Measurements from ENCODE around the gene SLC43A3. TPM values are rescaled to one million over a fixed set of nuclear protein-coding genes. Genes with fewer than 3 reads are reported as not detected.

Gene SLC43A3
- total and polyA plus RNA-seq, 7 donors, result 11.3 to 43.9 (median 25.2) TPM

- no peaks in the 10 kb centered on the region for H3K36me3 ChIP-seq
- peaks cover 34 to 68% (median 56%) of the 10 kb centered on the region in 3 donors for H3K27me3 ChIP-seq
- H3K9me3 ChIP-seq, result no peaks in the 10 kb centered on the region
- TF ChIP-seq POLR2A (IDR thresholded peaks at IDR 0.05), result no peak
- TF ChIP-seq POLR2AphosphoS5 (IDR thresholded peaks at IDR 0.05), result peak in 1 of 4 donors; percentile 8
- TF ChIP-seq EP300 (IDR thresholded peaks at IDR 0.05), result no peak
- intact Hi-C loops (cut with DNase I), result no loop called here
- no peak within 1 kb of the TSS for H3K27ac ChIP-seq
- no peak for DNase-seq
- H3K4me3 ChIP-seq, result peak within 1 kb of the TSS in 3 of 4 donors; percentile 23 to 45 (median 43)
- WGBS, 2 donors, result 1% methylated on average over 66 of the region's 66 CpGs
- peaks cover 0 to 45% (median 42%) of the 10 kb centered on the region in 4 donors for H3K4me1 ChIP-seq
These were observed 33.3 kb upstream of the SLC43A3 start, which contains the start of gene RTN4RL2 for GRCh38 chr11:57460022-57460757. RTN4RL2 (plus strand) TSS chr11:57460528; CDS start chr11:57460866, 338 bp downstream.

- intact Hi-C loops (cut with DNase I), result loop anchor here (2.0 to 5.0 kb wide), 3 partner anchors 17 to 181 kb away; no protein-coding TSS in a partner anchor
- Histone ChIP-seq H3K9me3 (no peaks in the 10 kb centered on the region), H3K27me3 (peaks cover 34 to 68% (median 48%) of the 10 kb centered on the region in 3 donors), H3K36me3 (no peaks in the 10 kb centered on the region), H3K27ac (no peak overlapping the region), H3K4me1 (peaks cover 0 to 45% (median 42%) of the 10 kb centered on the region in 4 donors), H3K4me3 (peak overlapping the region; percentile 5 to 45 (median 33))
- no peak for TF ChIP-seq EP300 (IDR thresholded peaks at IDR 0.05)
- peak in 1 of 4 donors; percentile 17 for TF ChIP-seq POLR2AphosphoS5 (IDR thresholded peaks at IDR 0.05)
- no peak for TF ChIP-seq POLR2A (IDR thresholded peaks at IDR 0.05)
- TF ChIP-seq CTCF (IDR thresholded peaks at IDR 0.05), result no peak
- no peak for DNase-seq
- 1% methylated on average over 62 of the region's 62 CpGs for WGBS, 2 donors
These were observed 32.5 kb upstream of the SLC43A3 start for GRCh38 chr11:57459164-57460021.

- intact Hi-C loops (cut with DNase I), result loop anchor here (2.0 to 5.0 kb wide), 3 partner anchors 18 to 182 kb away; no protein-coding TSS in a partner anchor
- peaks cover 0 to 45% (median 42%) of the 10 kb centered on the region in 4 donors for H3K4me1 ChIP-seq
- 1% methylated on average over 44 of the region's 44 CpGs for WGBS, 2 donors
- no peaks in the 10 kb centered on the region for H3K36me3 ChIP-seq
- DNase-seq, result no peak
- H3K4me3 ChIP-seq, result peak overlapping the region; percentile 5 to 45 (median 33)
- peaks cover 34 to 64% (median 42%) of the 10 kb centered on the region in 3 donors for H3K27me3 ChIP-seq
- no peak overlapping the region for H3K27ac ChIP-seq
- H3K9me3 ChIP-seq, result no peaks in the 10 kb centered on the region
- TF ChIP-seq CTCF (IDR thresholded peaks at IDR 0.05), result peak; percentile 48 to 88 (median 74)
- TF ChIP-seq POLR2AphosphoS5 (IDR thresholded peaks at IDR 0.05), result peak in 1 of 4 donors; percentile 8
- TF ChIP-seq EP300 (IDR thresholded peaks at IDR 0.05), result no peak
These were observed 31.7 kb upstream of the SLC43A3 start for GRCh38 chr11:57458410-57459163.

GRCh38 chr11:57458060-57458409 lies 31.1 kb upstream of the SLC43A3 start:
- Histone ChIP-seq H3K27ac (no peak overlapping the region), H3K4me1 (peaks cover 0 to 45% (median 42%) of the 10 kb centered on the region in 4 donors), H3K36me3 (no peaks in the 10 kb centered on the region), H3K9me3 (no peaks in the 10 kb centered on the region), H3K27me3 (peaks cover 34 to 64% (median 42%) of the 10 kb centered on the region in 3 donors), H3K4me3 (peak overlapping the region; percentile 5 to 45 (median 33))
- intact Hi-C loops (cut with DNase I), result loop anchor here (2.0 to 5.0 kb wide), 3 partner anchors 19 to 183 kb away; no protein-coding TSS in a partner anchor
- no peak for DNase-seq
- TF ChIP-seq POLR2AphosphoS5 (IDR thresholded peaks at IDR 0.05), result no peak
- TF ChIP-seq CTCF (IDR thresholded peaks at IDR 0.05), result no peak
- WGBS, 2 donors, result 1 to 4% methylated on average over 16 of the region's 16 CpGs
